GM21737 (cell line): ENCODE data around the gene SDS.

Source experiments
- ATAC-seq: cut with Tn5 transposase; IDR thresholded peaks from one replicate; pipeline ENCODE4 v1.9.1; 2021; ENCODE audit warnings: mild to moderate bottlenecking, moderate library complexity; ENCODE audit not compliant: unreplicated experiment

The SDS gene

GRCh38 chr12:113385282-113385882, 18.3 kb downstream of the SDS start:
- no peak for ATAC-seq

- ATAC-seq: no peak
Measured at GRCh38 chr12:113384778-113385177, 18.9 kb downstream of the SDS start.

DNA sequence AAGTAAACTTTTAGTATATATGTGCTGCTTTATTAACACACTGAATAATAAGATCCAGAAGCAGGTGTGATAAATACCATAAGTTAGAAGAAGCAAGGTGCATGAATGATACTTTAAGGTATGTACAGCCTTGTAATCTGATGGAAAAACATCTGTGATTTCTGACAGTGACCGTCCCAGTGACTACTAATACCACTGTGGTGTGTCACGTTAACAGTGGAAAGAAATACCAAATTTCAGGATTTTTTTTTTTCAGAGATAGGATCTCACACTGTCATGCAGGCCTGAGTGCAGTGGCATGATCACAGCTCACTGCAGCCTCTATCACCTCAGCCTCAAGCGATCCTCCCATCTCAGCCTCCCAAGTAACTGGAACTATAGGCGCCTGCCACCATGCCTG, 21.5 kb downstream of the SDS start:
- no peak for ATAC-seq

- ATAC-seq: no peak
Measured at GRCh38 chr12:113381220-113381619, 22.5 kb downstream of the SDS start.

- ATAC-seq: no peak
Measured at GRCh38 chr12:113378291-113378690, 25.4 kb downstream of the SDS start.

DNA sequence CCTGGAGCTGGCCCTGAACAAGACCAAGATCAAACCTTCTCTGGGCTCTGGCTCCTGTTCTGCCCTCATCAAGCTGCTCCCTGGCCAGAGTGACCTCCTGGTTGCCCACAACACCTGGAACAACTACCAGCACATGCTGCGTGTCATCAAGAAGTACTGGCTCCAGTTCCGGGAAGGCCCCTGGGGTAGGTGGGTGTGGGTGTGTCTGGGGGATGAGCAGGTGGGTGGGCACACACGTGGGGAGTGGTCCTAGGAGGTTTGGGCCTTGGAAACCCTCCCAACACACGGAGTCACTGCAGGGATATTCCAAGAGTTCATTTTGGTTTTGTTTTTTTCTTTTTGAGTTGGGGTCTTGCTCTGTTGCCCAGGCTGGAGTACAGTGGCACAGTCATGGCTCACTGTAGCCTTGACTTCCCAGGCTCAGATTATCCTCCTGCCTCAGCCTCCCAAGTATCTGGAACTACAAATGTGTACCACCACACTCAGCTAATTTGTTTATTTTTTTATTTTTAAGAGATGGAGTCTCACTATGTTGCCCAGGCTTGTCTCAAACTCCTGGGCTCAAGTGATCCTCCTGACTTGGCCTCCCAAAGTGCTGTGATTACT, 28.8 kb downstream of the SDS start:
- ATAC-seq: no peak

- ATAC-seq: no peak
Measured at GRCh38 chr12:113373969-113374368, 29.7 kb downstream of the SDS start.

DNA sequence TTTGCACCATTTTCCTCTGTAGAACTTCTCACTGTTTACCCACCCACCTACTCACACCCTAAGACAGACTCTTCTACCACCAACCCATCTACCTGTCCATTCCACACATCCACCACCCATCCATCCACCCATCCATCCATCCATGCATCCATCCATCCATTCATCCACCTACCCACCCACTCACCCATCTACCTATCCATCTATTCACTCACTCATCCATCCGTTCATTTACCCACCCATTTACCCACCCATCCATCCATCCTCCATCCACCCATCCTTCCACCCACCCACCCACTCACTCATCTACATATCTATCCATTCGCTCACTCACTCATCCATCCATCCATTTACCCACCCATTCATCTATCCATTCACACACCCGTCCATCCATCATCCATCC, 30.2 kb downstream of the SDS start:
- ATAC-seq: no peak

- no peak for ATAC-seq
Measured at GRCh38 chr12:113372371-113372770, 31.3 kb downstream of the SDS start.

DNA sequence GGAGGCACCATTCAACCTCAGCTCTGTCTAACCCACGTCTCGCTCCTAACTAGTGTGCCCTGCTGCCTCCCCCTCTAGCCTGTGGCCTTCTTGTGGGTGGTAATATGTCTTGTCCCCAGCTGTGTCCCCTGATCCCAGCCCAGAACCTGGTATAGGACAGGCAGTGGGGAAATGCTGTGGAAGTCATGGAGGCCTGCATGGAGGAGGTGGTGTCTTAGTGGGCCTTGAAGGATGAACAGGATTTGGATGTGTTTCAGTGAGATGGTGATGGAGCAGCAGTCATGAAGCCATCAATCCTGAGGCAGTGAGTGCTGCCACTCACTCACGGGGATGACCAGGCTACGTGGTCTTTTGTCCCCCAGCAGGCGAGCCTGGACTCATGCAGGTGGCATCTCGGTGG, 31.9 kb downstream of the SDS start:
- ATAC-seq: no peak

- no peak for ATAC-seq
Measured at GRCh38 chr12:113370923-113371682, 32.6 kb downstream of the SDS start.

DNA sequence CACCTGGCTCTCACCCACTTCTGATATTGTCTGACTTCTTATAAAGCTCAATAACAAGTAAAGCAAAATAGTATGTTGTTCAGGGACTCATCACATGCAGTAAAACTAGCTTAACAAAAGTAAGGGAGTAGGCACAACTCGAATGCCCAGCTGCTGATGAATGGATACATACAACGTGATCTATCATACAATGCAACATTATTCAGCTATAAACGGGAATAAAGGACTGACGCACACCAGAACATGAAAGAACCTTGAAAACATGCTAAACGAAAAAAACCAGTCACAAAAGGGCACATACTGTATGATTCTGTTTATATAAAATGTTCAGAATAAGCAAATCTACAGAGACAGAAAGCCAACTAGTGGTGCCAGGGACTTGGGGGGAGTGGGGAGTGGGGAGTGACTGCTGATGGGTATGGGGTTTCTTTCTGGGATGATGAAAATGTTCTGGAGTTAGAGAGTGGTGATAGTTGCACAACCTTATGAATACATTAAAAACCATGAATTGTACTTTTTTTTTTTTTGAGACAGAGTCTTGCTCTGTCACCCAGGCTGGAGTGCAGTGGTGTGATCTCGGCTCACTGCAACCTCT, 34.2 kb downstream of the SDS start:
- no peak for ATAC-seq

GRCh38 chr12:113368331-113368730, 35.4 kb downstream of the SDS start:
- ATAC-seq: no peak

DNA sequence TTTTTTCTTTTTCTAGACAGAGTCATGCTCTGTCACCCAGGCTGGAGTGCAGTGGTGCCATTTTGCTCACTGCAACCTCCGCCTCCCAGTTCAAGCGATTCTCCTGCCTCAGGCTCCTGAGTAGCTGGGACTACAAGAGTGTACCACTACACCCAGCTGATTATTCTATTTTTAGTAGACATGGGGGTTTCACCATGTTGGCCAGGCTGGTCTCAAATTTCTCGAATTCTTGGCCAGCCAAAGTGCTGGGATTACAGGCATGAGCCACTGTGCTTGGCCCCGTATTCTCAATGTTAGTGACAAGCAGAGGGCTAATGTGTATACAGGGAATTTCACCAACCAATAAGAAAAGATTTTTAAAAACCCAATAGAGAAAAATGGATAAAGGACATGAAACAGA, 36.9 kb downstream of the SDS start:
- ATAC-seq: no peak

GRCh38 chr12:113365639-113366395, 37.9 kb downstream of the SDS start:
- no peak for ATAC-seq

- no peak for ATAC-seq
Measured at GRCh38 chr12:113364698-113365097, 39.0 kb downstream of the SDS start.

GRCh38 chr12:113361574-113362370, 41.9 kb downstream of the SDS start:
- ATAC-seq: no peak

DNA sequence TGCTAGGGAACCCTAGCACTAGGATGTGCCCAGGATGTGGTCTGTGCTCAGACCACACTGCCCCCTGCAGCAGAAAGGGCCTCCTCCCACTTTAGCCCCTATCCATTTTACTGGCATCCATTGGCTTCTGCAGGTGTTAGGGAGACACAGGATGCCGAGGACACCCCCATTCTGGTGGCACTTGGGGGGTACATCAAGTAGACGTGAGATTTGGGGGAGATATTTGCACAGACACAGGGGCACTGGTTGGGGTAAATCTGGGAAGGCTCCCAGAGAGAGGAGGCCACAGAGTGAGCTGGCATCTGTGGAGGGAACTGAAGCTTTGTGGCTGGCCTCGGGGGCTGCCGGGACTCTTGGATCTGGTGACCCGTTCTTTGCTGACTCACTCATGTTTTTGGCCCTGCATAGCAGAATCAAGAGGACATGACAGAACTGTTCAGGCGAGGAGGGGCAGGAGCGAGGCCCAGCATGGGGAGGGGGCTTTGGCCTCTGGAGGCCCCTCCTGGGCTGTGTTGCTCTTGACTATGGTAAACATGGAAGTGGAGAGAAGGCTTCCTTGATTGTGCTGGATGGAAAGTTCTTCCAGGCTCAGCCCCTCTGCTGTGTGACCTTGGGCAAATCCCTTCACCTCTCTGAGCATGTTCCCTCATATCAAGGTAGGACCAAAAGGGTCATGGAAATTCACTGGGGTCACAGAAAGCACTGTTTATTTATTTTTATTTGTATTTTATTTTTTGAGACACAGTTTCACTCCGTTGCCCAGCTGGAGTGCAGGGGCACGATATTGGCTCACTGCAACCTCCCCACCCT, 43.5 kb downstream of the SDS start:
- ATAC-seq: no peak

DNA sequence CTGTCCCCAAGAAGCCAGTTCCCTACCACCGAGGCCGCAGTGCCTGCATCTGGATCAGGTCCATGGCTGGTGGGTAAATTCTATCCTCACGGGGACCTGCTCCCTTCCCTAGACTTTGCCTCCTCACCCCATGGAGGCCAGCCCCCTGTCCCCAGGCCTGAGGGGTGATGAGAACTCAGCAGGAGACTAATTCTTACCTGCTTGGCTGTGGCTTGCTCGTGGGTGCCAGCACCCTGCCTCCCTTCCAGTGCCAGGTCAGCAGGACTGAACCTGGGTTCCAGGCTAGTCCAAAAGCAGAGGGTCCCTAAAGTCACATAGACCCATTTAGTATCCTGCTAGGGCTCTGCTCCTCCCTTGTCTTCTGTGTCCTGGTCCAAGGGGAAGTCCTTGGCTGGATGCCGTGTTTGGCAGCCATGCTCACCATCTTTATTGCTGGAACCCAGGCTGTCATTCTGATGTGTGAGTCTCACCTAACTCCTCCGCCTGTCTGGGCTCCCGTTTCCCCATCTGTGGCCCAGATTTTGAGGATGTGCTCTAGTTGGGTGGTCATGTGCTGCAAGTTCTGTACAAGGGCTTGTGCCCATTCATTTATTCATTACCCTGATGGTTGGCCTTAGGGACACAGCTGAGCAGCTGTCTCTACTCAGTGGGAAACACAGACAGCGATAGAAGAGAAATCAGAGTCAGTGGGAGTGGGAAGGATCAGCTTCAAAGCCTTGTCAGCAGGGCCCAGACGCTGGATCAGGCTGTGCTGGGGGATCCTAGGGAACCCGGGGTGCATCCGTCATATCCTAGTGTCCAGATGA, 44.4 kb downstream of the SDS start:
- ATAC-seq: no peak
